ENCODE data around the gene RUNX1. TPM values are rescaled to one million over a fixed set of nuclear protein-coding genes. Genes with fewer than 3 reads are reported as not detected.

RUNX1 gene
- total and polyA plus RNA-seq, 2 donors (not counting 3 experiments of a cell fraction or from before 2014, with no cell fraction given) = 4.6 to 17.9 TPM

GRCh38 chr21:35024513-35024912, 24.6 kb downstream of the RUNX1 start:
- DNase-seq (ENCODE audit: low read depth, low spot score) (no peak), FAIRE-seq (no peak)
- BruUV-seq (replicated peaks) = no TSS peak
- ChIA-PET CTCF (no interaction called here), POLR2A (no interaction called here)
- H3K9me1 ChIP-seq (replicated peaks; ENCODE audit: control insufficient read depth, extremely low read depth, insufficient read depth, low read length) = no peaks in the 10 kb centered on the region
- dilution Hi-C loops (cut with MboI; ENCODE audit: extremely low pct_ligation_motif_present, low sequenced_read_pairs) = no loop called here
- H2AFZ ChIP-seq (ENCODE audit: low read depth, low read length) = no peak overlapping the region
- H3K79me2 ChIP-seq (ENCODE audit: control insufficient read depth, insufficient read depth, low read length) = no peaks in the 10 kb centered on the region
- H3K4me1 ChIP-seq (ENCODE audit: control insufficient read depth, extremely low read depth, insufficient read depth, low read length) = peaks cover 3% of the 10 kb centered on the region
- no peaks in the 10 kb centered on the region for H3K36me3 ChIP-seq (ENCODE audit: control insufficient read depth in 2 of 2, extremely low read depth in 1 of 2, insufficient read depth in 2 of 2, low read length in 2 of 2)
- no peak overlapping the region for H3K9ac ChIP-seq (replicated peaks; ENCODE audit: extremely low read depth, insufficient read depth, low read length)
- H3K27me3 ChIP-seq (ENCODE audit: control insufficient read depth in 2 of 2, insufficient read depth in 2 of 2, low read length in 2 of 2) = peaks cover 28 to 31% of the 10 kb centered on the region in 2 experiments
- no peak overlapping the region for H3K27ac ChIP-seq (ENCODE audit: insufficient read depth, low read depth, low read length)
- no peak overlapping the region for H3K4me3 ChIP-seq (replicated peaks in 1 of 3; ENCODE audit: insufficient read depth in 1 of 3, low read depth in 1 of 3, low read length in 3 of 3)
- no peak for TF ChIP-seq POLR2AphosphoS5 (IDR thresholded peaks at IDR 0.05; ENCODE audit: insufficient read depth, low read depth, low read length)
- no peak for TF ChIP-seq MAX (IDR thresholded peaks at IDR 0.05; ENCODE audit: insufficient read depth, insufficient read length)
- TF ChIP-seq POLR2A (IDR thresholded peaks at IDR 0.05; ENCODE audit: low read depth, low read length) = no peak
- TF ChIP-seq MYC (IDR thresholded peaks at IDR 0.05; ENCODE audit: low read depth, low read length) = no peak
- no peak for TF ChIP-seq EZH2 (IDR thresholded peaks at IDR 0.05; ENCODE audit: borderline replicate concordance, low read depth, low read length, severe bottlenecking)
- TF ChIP-seq JUN (IDR thresholded peaks at IDR 0.05; ENCODE audit: borderline replicate concordance, insufficient read depth, insufficient read length, low read depth) = no peak
- TF ChIP-seq GATA2 (IDR thresholded peaks at IDR 0.05; ENCODE audit: insufficient read depth, insufficient read length, low read depth, low read length) = no peak
- TF ChIP-seq FOS (IDR thresholded peaks at IDR 0.05; ENCODE audit: borderline replicate concordance, insufficient read depth, low read length) = no peak
- TF ChIP-seq CTCF (IDR thresholded peaks at IDR 0.05; ENCODE audit: extremely low read depth in 1 of 2, insufficient read depth in 1 of 2, low read depth in 1 of 2, low read length in 2 of 2) = no peak
- no peak overlapping the region for H3K4me2 ChIP-seq (ENCODE audit: insufficient read depth, low read length)
- no peaks in the 10 kb centered on the region for H4K20me1 ChIP-seq (replicated peaks; ENCODE audit: control insufficient read depth, extremely low read depth, insufficient read depth, low read length)
- no peaks in the 10 kb centered on the region for H3K9me3 ChIP-seq (replicated peaks; ENCODE audit: control insufficient read depth, insufficient read depth, low read length)
- intact Hi-C loops (cut with micrococcal nuclease) = no loop called here

All from endothelial cell of umbilical vein (primary cell).